ENCODE results near the gene ERN2.

The ERN2 gene

GRCh38 chr16:23683487-23683886 is 29.5 kb downstream of the ERN2 start:
- no peak for DNase-seq

- no peak for DNase-seq
These were observed 30.8 kb downstream of the ERN2 start for GRCh38 chr16:23682181-23682580.

- DNase-seq = no peak
These were observed 33.1 kb downstream of the ERN2 start for GRCh38 chr16:23679986-23680336.

- no peak for DNase-seq
These were observed 33.6 kb downstream of the ERN2 start for GRCh38 chr16:23679274-23679985.

- DNase-seq = peak; percentile 76
These were observed 34.4 kb downstream of the ERN2 start, which contains the start of gene PLK1 for GRCh38 chr16:23678430-23679273. PLK1 (plus strand) TSS chr16:23678889; CDS start chr16:23678933, 44 bp downstream.

- no peak for DNase-seq
These were observed 36.0 kb downstream of the ERN2 start for GRCh38 chr16:23676924-23677480.

GRCh38 chr16:23673971-23674614 is 38.9 kb downstream of the ERN2 start:
- DNase-seq = no peak

- DNase-seq = no peak
These were observed 42.8 kb downstream of the ERN2 start for GRCh38 chr16:23670137-23670776.

GRCh38 chr16:23668873-23669272 is 44.1 kb downstream of the ERN2 start:
- DNase-seq = no peak

GRCh38 chr16:23668225-23668624 is 44.8 kb downstream of the ERN2 start:
- no peak for DNase-seq

GRCh38 chr16:23667355-23667659 is 45.7 kb downstream of the ERN2 start:
- DNase-seq = no peak

- no peak for DNase-seq
These were observed 46.3 kb downstream of the ERN2 start for GRCh38 chr16:23666571-23667354.

- no peak for DNase-seq
These were observed 49.1 kb downstream of the ERN2 start for GRCh38 chr16:23663918-23664317.

- DNase-seq = no peak
These were observed 61.0 kb downstream of the ERN2 start for GRCh38 chr16:23651943-23652468.

GRCh38 chr16:23650674-23651416 is 62.2 kb downstream of the ERN2 start:
- DNase-seq = no peak

- no peak for DNase-seq
These were observed 70.7 kb downstream of the ERN2 start for GRCh38 chr16:23642246-23642774.

GRCh38 chr16:23640931-23641765 is 71.9 kb downstream of the ERN2 start, which contains the start of the genes DCTN5 and PALB2:
DCTN5 (plus strand) TSS chr16:23641466; CDS start chr16:23641543, 77 bp downstream.
PALB2 (minus strand) TSS chr16:23641310; CDS start chr16:23641157, 153 bp downstream.
- DNase-seq = peak; percentile 90

GRCh38 chr16:23640615-23640930 is 72.4 kb downstream of the ERN2 start:
- no peak for DNase-seq
